SK-N-SH treated with all-trans-retinoic acid at 6 μM for 48 hours (cell line): Measurements from ENCODE around the gene THSD4.
A peak's percentile ranks its signal among the peaks of the same experiment; 100 is the strongest.

Source experiments
- ATAC-seq: fragments of 200-7000 bp; cut with Tn5 transposase; 3 replicates; pipeline ENCODE4 v1.9.1; 2020; ENCODE audit warnings: mild to moderate bottlenecking, moderate library complexity
- ARNTL ChIP-seq: fragments of 450-650 bp; formaldehyde crosslinking; IDR thresholded peaks from 2 replicates; pipeline ENCODE4 v1.5.0; 2020; ENCODE audit warnings: low read depth, mild to moderate bottlenecking, moderate library complexity, borderline replicate concordance
- BACH2 ChIP-seq: fragments of 250-450 bp; sonication (Bioruptor Pico); IDR thresholded peaks from 2 replicates; pipeline ENCODE4 v1.9.0; 2021; ENCODE audit warnings: mild to moderate bottlenecking, borderline replicate concordance
- ESRRG ChIP-seq: fragments of 250-450 bp; sonication (Bioruptor Pico); IDR thresholded peaks from 2 replicates; pipeline ENCODE4 v1.6.1; 2021; ENCODE audit warnings: mild to moderate bottlenecking
- ISL1 ChIP-seq: fragments of 250-450 bp; sonication (Bioruptor Pico); IDR thresholded peaks from 2 replicates; pipeline ENCODE4 v2.1.2; 2022; ENCODE audit warnings: mild to moderate bottlenecking, moderate library complexity
- OSR1 ChIP-seq: fragments of 250-450 bp; sonication (Bioruptor Pico); IDR thresholded peaks from 2 replicates; pipeline ENCODE4 v1.8.0; 2022; ENCODE audit warnings: moderate library complexity, mild to moderate bottlenecking, inconsistent platforms
- PATZ1 ChIP-seq: fragments of 250-450 bp; sonication (Bioruptor Pico); IDR thresholded peaks from 2 replicates; pipeline ENCODE4 v1.8.0; 2020; ENCODE audit warnings: mild to moderate bottlenecking, moderate library complexity, borderline replicate concordance
- PPARA ChIP-seq: fragments of 250-450 bp; sonication (Bioruptor Pico); IDR thresholded peaks from 2 replicates; pipeline ENCODE4 v1.5.0; 2020; ENCODE audit warnings: mild to moderate bottlenecking, borderline replicate concordance
- RARB ChIP-seq: fragments of 250-450 bp; sonication (Bioruptor Pico); IDR thresholded peaks from 2 replicates; pipeline ENCODE4 v1.8.0; 2021; ENCODE audit warnings: mild to moderate bottlenecking, moderate library complexity
- SNAI2 ChIP-seq: fragments of 250-450 bp; sonication (Bioruptor Pico); IDR thresholded peaks from 2 replicates; pipeline ENCODE4 v1.5.0; 2020; ENCODE audit warnings: mild to moderate bottlenecking, moderate library complexity
- TCF4 ChIP-seq: fragments of 250-450 bp; sonication (Bioruptor Pico); IDR thresholded peaks from 2 replicates; pipeline ENCODE4 v1.8.0; 2021; ENCODE audit warnings: mild to moderate bottlenecking, moderate library complexity, borderline replicate concordance
- TOX ChIP-seq: fragments of 250-450 bp; sonication (Bioruptor Pico); IDR thresholded peaks from 2 replicates; pipeline ENCODE4 v1.8.0; 2021; ENCODE audit warnings: mild to moderate bottlenecking, moderate library complexity, borderline replicate concordance
- TSHZ2 ChIP-seq: fragments of 250-450 bp; sonication (Bioruptor Pico); IDR thresholded peaks from 2 replicates; pipeline ENCODE4 v1.5.0; 2020; ENCODE audit warnings: mild to moderate bottlenecking, moderate library complexity
- ZC3H10 ChIP-seq: fragments of 250-450 bp; sonication (Bioruptor Pico); IDR thresholded peaks from 2 replicates; pipeline ENCODE4 v1.5.1; 2021; ENCODE audit warnings: mild to moderate bottlenecking, moderate library complexity
- ZFP3 ChIP-seq: fragments of 250-450 bp; sonication (Bioruptor Pico); IDR thresholded peaks from 2 replicates; pipeline ENCODE4 v1.5.0; 2020; ENCODE audit warnings: mild to moderate bottlenecking, moderate library complexity
- ZFP30 ChIP-seq: fragments of 450-650 bp; formaldehyde crosslinking; IDR thresholded peaks from 2 replicates; pipeline ENCODE4 v1.5.0; 2022; ENCODE audit warnings: mild to moderate bottlenecking, moderate library complexity
- ZNF565 ChIP-seq: fragments of 450-650 bp; formaldehyde crosslinking; conservative IDR thresholded peaks from 2 replicates; pipeline ENCODE4 v1.5.0; 2020; ENCODE audit warnings: low read depth, mild to moderate bottlenecking, moderate library complexity
- ZNF70 ChIP-seq: fragments of 450-650 bp; formaldehyde crosslinking; IDR thresholded peaks from 2 replicates; pipeline ENCODE4 v1.5.0; 2020; ENCODE audit warnings: mild to moderate bottlenecking, moderate library complexity
- TF ChIP-seq, protein P1 (sequence below): fragments of 250-450 bp; sonication (Bioruptor Pico); IDR thresholded peaks from 2 replicates; pipeline ENCODE4 v1.8.0; 2021; ENCODE audit warnings: low read depth, mild to moderate bottlenecking, moderate library complexity, borderline replicate concordance
- TF ChIP-seq, protein P2 (sequence below): fragments of 250-450 bp; sonication (Bioruptor Pico); IDR thresholded peaks from 2 replicates; pipeline ENCODE4 v1.5.1; 2021; ENCODE audit warnings: mild to moderate bottlenecking, moderate library complexity

The THSD4 gene

DNA sequence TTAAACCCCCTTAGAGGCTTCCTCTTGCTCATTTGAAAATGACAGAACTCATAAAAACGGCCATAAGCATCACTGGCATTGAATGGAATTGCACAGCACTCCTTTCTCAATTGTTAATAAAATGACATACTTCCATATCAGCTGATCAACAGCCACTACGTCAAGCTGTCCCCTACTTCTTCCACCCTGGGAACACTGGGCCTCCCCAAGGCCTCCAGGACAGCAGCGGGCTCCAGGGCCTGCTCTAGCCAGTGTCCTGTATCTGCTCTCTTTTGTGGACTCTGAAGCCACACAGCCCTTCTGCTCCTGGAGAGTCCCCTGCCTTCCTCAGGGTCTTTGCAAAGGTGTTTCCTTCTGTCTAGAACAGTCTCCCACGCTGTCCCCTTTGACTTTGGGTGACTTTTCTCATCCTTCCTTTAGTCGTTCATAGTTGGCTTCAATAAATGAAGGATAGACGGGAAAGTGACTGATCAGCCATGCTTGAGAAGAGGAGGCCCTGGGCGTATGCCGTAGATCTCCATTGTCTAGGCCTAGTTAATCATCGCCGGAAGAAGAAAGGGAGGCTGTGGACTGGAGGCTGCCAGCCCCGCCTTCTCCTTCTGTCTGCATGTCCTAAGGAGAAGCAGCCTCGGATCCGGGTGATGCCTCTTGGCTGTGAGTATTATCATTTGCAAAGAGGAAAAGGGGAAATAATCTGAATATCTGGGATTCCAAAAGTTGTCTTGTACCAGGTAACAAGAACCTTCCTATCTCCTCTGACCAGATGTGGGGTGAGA lies 4.7 kb upstream of the THSD4 start (continued):
- TF ChIP-seq, protein P1, sequence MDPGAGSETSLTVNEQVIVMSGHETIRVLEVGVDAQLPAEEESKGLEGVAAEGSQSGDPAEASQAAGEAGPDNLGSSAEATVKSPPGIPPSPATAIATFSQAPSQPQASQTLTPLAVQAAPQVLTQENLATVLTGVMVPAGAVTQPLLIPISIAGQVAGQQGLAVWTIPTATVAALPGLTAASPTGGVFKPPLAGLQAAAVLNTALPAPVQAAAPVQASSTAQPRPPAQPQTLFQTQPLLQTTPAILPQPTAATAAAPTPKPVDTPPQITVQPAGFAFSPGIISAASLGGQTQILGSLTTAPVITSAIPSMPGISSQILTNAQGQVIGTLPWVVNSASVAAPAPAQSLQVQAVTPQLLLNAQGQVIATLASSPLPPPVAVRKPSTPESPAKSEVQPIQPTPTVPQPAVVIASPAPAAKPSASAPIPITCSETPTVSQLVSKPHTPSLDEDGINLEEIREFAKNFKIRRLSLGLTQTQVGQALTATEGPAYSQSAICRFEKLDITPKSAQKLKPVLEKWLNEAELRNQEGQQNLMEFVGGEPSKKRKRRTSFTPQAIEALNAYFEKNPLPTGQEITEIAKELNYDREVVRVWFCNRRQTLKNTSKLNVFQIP (CRISPR knock-in tag): no peak
- TF ChIP-seq SNAI2 (CRISPR knock-in tag) (no peak), TOX (CRISPR knock-in tag) (no peak)
- TF ChIP-seq, all 23 proteins: peak for 0

GRCh38 chr15:71111181-71111565 lies 4.1 kb upstream of the THSD4 start:
- ATAC-seq: no peak
- TF ChIP-seq ZNF70 (CRISPR knock-in tag) (no peak), ZFP3 (CRISPR knock-in tag) (no peak)

- TF ChIP-seq ZNF70 (CRISPR knock-in tag) (no peak), TSHZ2 (no peak), TOX (CRISPR knock-in tag) (no peak), ESRRG (CRISPR knock-in tag) (no peak), RARB (CRISPR knock-in tag) (no peak), TCF4 (no peak), ISL1 (CRISPR knock-in tag) (no peak)
- TF ChIP-seq, protein P2, sequence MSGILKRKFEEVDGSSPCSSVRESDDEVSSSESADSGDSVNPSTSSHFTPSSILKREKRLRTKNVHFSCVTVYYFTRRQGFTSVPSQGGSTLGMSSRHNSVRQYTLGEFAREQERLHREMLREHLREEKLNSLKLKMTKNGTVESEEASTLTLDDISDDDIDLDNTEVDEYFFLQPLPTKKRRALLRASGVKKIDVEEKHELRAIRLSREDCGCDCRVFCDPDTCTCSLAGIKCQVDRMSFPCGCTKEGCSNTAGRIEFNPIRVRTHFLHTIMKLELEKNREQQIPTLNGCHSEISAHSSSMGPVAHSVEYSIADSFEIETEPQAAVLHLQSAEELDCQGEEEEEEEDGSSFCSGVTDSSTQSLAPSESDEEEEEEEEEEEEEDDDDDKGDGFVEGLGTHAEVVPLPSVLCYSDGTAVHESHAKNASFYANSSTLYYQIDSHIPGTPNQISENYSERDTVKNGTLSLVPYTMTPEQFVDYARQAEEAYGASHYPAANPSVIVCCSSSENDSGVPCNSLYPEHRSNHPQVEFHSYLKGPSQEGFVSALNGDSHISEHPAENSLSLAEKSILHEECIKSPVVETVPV (CRISPR knock-in tag): no peak
- ATAC-seq: no peak
Measured at GRCh38 chr15:71111950-71112349, 3.3 kb upstream of the THSD4 start.

DNA sequence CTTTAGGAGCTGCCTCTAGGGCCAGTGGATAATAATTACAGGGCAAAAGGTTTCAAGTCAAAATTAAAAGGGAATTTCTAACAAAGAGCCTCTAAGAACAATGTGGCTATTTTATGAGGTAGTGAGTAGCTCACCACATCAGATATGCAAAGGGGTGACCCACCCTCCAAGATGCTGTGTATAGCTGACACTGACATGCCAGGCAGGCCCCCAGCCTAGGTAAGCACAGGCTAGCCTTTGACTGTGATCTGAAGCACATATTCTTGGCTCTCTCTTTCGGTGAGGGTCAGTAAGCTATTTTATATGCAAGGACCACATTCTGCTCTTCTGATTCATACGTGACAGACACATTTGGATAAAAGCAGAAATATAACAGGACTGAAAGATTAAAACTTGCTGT lies 2.8 kb upstream of the THSD4 start:
- no peak for ATAC-seq
- no peak for TF ChIP-seq ZNF565

DNA sequence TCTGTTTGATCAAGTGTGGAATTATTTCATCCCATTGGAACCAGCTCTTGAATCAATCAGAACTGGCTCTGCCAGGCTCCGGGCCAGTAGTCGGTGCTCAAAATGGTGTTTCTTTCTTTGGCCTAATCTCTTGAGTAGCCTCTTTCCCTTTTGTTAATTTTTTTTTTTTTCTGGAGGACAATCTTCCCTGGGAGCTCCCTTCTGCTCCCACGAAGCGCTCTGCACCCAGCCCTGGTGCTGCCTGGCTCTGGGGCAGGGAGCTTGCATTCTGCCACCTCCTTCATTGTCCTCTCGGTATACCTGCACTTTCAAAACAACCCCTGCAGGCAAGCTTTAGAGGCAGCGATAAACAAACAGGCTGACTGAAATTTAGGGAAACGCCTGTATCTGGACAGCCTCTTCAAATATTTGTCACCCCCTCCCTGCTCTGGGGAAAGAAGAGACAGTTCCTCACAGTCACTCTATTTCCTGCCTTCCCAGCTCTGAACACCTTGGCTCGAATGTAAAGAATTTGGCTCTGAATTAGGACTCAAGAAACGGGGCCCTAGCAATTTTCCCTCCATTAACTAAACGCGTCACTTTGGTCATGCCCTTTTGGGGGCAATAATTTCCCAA lies 1.1 kb upstream of the THSD4 start:
- TF ChIP-seq BACH2 (CRISPR knock-in tag) (no peak), PPARA (CRISPR knock-in tag) (no peak), ISL1 (CRISPR knock-in tag) (no peak), ZFP30 (CRISPR knock-in tag) (no peak), RARB (CRISPR knock-in tag) (no peak)
- no peak for ATAC-seq

DNA sequence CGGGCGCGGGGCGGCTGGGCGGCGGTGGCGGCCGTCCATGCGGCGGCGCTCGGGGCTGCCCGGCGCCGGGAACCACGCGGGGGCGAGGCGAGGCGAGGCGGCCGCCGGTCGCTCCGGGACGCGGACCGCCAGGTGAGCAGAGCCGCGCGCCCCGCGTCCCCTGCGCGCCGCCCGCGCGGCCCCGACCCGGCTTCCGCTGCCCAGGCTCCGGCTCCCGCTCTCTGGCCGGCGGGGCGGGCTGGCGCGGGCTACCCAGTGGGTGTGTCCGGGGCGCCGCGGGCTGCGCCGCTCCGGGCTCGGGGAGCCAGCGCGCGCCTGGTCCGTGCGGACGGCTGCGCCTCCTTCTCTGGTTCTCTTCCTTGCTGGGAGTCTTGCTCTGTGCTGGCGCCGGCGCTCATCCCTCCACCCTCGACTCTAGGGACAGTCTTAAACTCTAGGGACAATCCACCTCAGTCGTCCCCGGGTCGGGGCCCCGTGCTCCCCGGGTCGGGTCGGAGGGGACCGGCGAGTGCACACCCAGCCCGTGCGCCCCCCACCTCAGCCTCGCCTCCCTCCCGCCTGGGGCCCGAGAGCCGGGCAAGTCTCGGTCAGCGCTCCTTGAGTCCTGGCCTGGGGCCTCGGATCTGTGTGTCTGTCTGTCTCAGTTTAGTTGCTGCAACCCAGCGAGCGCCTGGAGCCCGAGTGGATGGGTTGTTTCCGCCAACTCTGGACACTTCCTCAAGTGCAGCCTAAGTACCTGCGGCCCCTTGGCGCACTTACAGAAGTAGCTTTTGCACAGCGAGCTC lies 488 bp downstream of the THSD4 start:
- ATAC-seq: peak; percentile 82
- TF ChIP-seq OSR1 (CRISPR knock-in tag): no peak
- TF ChIP-seq ESRRG (CRISPR knock-in tag): no peak
- TF ChIP-seq ARNTL (CRISPR knock-in tag): no peak
- no peak for TF ChIP-seq ISL1 (CRISPR knock-in tag)
- TF ChIP-seq, protein P2 (CRISPR knock-in tag): no peak
- no peak for TF ChIP-seq ZFP3 (CRISPR knock-in tag)
- no peak for TF ChIP-seq ZC3H10
- no peak for TF ChIP-seq ZFP30 (CRISPR knock-in tag)
- no peak for TF ChIP-seq PATZ1 (CRISPR knock-in tag)
- no peak for TF ChIP-seq ZNF565
- TF ChIP-seq PPARA (CRISPR knock-in tag): no peak
